ENCODE measurements around the gene KIAA1217.

KIAA1217 gene

GRCh38 chr10:24289235-24289634 is 80.3 kb downstream of the KIAA1217 start:
- no peak overlapping the region for H3K4me3 ChIP-seq (replicated peaks; ENCODE audit: low read depth, low read length)
- TF ChIP-seq, protein P1, sequence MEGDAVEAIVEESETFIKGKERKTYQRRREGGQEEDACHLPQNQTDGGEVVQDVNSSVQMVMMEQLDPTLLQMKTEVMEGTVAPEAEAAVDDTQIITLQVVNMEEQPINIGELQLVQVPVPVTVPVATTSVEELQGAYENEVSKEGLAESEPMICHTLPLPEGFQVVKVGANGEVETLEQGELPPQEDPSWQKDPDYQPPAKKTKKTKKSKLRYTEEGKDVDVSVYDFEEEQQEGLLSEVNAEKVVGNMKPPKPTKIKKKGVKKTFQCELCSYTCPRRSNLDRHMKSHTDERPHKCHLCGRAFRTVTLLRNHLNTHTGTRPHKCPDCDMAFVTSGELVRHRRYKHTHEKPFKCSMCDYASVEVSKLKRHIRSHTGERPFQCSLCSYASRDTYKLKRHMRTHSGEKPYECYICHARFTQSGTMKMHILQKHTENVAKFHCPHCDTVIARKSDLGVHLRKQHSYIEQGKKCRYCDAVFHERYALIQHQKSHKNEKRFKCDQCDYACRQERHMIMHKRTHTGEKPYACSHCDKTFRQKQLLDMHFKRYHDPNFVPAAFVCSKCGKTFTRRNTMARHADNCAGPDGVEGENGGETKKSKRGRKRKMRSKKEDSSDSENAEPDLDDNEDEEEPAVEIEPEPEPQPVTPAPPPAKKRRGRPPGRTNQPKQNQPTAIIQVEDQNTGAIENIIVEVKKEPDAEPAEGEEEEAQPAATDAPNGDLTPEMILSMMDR (IDR thresholded peaks at IDR 0.05; ENCODE audit: low read depth, low read length, missing control alignments), result no peak
- no peak for DNase-seq (ENCODE audit: extremely low read depth, low read depth)

GRCh38 chr10:24292304-24293293 is 83.7 kb downstream of the KIAA1217 start:
- TF ChIP-seq, protein P1 (IDR thresholded peaks at IDR 0.05; ENCODE audit: low read depth, low read length, missing control alignments), result no peak
- no peak overlapping the region for H3K4me3 ChIP-seq (replicated peaks; ENCODE audit: low read depth, low read length)
- no peak for DNase-seq (ENCODE audit: extremely low read depth, low read depth)

DNA sequence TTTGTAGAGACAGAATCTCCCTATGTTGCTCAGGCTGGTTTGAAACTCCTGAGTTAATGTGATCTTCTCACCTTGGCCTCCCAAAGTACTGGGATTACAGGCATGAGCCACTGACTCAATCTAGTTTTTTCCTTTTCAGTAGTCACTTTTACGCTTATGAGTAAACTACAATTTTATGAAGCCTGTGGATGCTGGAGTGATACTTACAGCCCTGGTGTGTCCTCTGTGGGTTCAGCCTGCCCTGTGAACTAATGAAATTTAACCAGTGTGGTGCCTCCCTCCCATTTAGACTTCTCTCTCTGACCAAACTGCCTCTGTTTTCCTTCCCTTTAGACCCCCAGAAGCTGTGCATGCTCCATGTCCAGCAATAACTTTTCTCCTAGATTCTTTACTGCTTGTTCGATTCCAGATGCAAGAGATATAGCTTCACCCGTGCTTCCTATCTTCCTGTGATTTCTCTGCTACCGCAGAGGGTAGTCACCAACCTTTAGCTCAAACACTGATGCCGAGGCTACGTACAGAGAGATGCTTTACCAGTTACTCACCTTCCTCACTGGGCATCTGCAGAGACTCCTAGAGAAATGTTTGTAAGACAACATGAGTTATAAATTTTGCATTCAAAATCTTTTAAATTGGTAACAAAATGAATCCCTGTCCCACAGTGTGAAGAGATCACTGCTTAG is 90.8 kb downstream of the KIAA1217 start:
- no peak overlapping the region for H3K4me3 ChIP-seq (replicated peaks; ENCODE audit: low read depth, low read length)
- DNase-seq (ENCODE audit: extremely low read depth, low read depth), result no peak
- TF ChIP-seq, protein P1 (IDR thresholded peaks at IDR 0.05; ENCODE audit: low read depth, low read length, missing control alignments), result no peak

GRCh38 chr10:24303522-24304310 is 94.8 kb downstream of the KIAA1217 start:
- no peak for DNase-seq (ENCODE audit: extremely low read depth, low read depth)
- H3K4me3 ChIP-seq (replicated peaks; ENCODE audit: low read depth, low read length), result no peak overlapping the region
- TF ChIP-seq, protein P1 (IDR thresholded peaks at IDR 0.05; ENCODE audit: low read depth, low read length, missing control alignments), result no peak

DNA sequence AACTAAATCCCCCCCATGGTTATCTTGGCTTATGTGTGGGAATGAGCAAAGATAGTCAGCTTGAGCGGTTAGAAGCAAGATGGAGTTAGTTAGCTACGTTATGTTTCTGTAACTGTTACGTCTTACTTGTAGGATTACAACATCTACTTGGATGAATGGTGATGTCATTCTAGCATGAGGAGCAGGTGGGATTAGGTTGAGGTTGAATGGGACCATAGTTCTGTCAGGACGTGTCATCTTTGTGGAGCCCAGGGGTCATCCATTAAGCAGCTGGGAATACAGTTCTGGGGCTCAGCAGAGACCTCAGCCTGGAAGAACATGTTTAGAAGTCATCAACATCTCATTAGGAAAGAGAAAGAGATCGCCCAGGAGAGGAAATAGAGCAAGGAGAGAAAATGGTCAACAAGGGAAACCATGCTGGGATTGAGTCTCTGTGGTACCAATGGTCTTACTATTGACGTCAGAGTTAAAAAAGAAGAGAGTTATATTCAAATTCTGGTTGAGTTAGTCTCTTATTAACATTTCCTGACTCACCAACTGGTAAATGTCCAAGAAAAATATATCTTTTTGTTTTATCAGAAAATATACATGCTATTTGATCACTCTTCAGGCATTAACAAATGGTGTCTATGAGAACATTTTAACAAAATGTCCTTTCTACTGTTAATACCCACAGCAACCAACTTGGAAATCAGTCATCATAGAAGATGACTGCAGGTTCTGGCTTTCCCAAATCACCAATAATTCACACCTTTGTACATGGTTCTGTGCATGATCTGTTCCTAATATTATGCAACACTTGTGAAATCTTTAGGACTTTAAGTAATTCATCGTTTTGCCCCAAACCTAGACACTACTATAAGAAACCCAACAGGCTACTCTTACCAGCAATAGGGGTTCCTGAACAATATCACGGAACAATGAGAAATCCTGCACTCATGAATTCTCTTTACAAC is 96.9 kb downstream of the KIAA1217 start:
- H3K4me3 ChIP-seq (replicated peaks; ENCODE audit: low read depth, low read length), result no peak overlapping the region
- DNase-seq (ENCODE audit: extremely low read depth, low read depth), result no peak
- TF ChIP-seq, protein P1 (IDR thresholded peaks at IDR 0.05; ENCODE audit: low read depth, low read length, missing control alignments), result no peak

All from HFF-Myc (cell line).